Erythroblast (primary cell): Measurements from ENCODE around the gene HIVEP1.

Experiments used
- GATA1 ChIP-seq: IDR thresholded peaks from 2 replicates; pipeline ENCODE4 v1.6.1; 2011; ENCODE audit warnings: low read depth, mild to moderate bottlenecking, control low read depth, low read length, moderate library complexity
- POLR2A ChIP-seq: IDR thresholded peaks from 2 replicates; pipeline ENCODE4 v1.6.1; 2011; ENCODE audit warnings: mild to moderate bottlenecking, low read length

DNA sequence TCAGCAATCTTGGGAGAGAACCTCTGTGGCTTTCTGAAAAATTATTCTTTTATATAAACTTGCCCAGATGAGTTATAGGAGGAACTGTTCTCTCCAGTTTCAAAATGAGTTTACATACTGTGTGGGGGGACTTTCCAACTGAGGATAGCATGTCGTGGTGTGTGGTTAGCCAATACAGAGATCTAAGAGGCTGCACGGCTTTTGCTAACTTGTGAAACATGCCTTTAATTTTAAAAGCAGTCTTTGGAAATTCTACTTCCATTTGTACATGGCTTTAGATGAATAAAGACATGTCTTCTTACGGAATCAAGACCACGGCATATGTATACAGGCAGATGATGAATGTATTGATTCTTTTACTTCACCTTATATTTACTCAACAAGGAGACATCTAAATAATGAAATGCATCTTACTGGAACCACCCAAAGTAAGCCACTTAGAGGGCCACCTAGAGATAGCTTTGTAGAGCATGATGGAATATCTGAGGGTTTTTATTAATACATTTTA lies 39.8 kb downstream of the HIVEP1 start:
- TF ChIP-seq POLR2A = no peak
- TF ChIP-seq GATA1 = no peak
